Heart right ventricle (tissue), 16 donors: ENCODE measurements around the gene NIPBL. TPM values are rescaled to one million over a fixed set of nuclear protein-coding genes. Genes with fewer than 3 reads are reported as not detected.

ENCODE experiments used
- ATAC-seq, 8 donors: fragments of 200-7000 bp; cut with Tn5 transposase; one replicate each; pipeline ENCODE4 v1.9.1; 2020; ENCODE audit warnings: mild to moderate bottlenecking in 8 of 8, moderate library complexity in 8 of 8, moderate number of reproducible peaks in 1 of 8
- DNase-seq, 2 donors: peaks; one replicate each; pipeline ENCODE4 v3.0.0-alpha.2; 2020
- H3K27ac ChIP-seq, 10 donors: fragments of 200-600 bp; sonication (generic) in 2 of 10; one replicate each; pipeline versions ENCODE4 v1.5.0 to v1.8.0; 2020 to 2022; ENCODE audit warnings: mild to moderate bottlenecking in 3 of 10
- H3K27me3 ChIP-seq, 7 donors: fragments of 200-600 bp; one replicate each; pipeline ENCODE4 v1.8.0; 2021 to 2022; ENCODE audit warnings: mild to moderate bottlenecking in 2 of 7
- H3K36me3 ChIP-seq, 9 donors: fragments of 200-600 bp; sonication (generic) in 1 of 9; one replicate each; pipeline versions ENCODE4 v1.5.0 to v1.8.0; 2020 to 2022; ENCODE audit warnings: mild to moderate bottlenecking in 2 of 9
- H3K4me1 ChIP-seq, 9 donors: fragments of 200-600 bp; sonication (generic) in 1 of 9; one replicate each; pipeline versions ENCODE4 v1.5.0 to v1.8.0; 2020 to 2022; ENCODE audit warnings: mild to moderate bottlenecking in 4 of 9
- H3K4me3 ChIP-seq, 10 donors: fragments of 200-600 bp; sonication (generic) in 2 of 10; one replicate each; pipeline versions ENCODE4 v1.5.0 to v1.8.0; 2020 to 2022; ENCODE audit warnings: mild to moderate bottlenecking in 7 of 10, moderate library complexity in 2 of 10
- H3K9me3 ChIP-seq, 11 donors: fragments of 200-600 bp in 10 of 11; sonication (generic) in 2 of 11; one replicate each; pipeline versions ENCODE4 v1.5.0 to v1.8.0; 2013 to 2022; ENCODE audit warnings: mild to moderate bottlenecking in 2 of 11, control low read depth in 1 of 11, moderate library complexity in 1 of 11
- WGBS, 2 donors: extraction: QIAGEN DNeasy Blood & Tissue Kit; methylation state at CpG; one replicate each; pipeline ENCODE4 v1.1.7; 2013; ENCODE audit warnings: inconsistent platforms in 1 of 2; 5-methylcytosine and 5-hydroxymethylcytosine counted together
- intact Hi-C, 10 donors: fragments of 100-400 bp; cut with DNase I; formaldehyde crosslinking; loops; one replicate each; pipeline versions ENCODE4 v1.11.1 to v1.14.2; 2022
- polyA plus RNA-seq, 2 donors: library from polyadenylated mRNA; stranded (reverse); fragments of 200-250 nt; gene quantifications; one replicate each; pipeline ENCODE4 v1.2.3, GENCODE V29; 2013
- total RNA-seq, 10 donors: library from RNA; stranded (reverse); fragmentation: NEBNext Ultra II Directional in 3 of 10; extraction: Animal tissue kit (Norgen Biotek cat#: 25700) in 3 of 10; gene quantifications; one replicate each; pipeline versions ENCODE4 v1.2.1 to v1.2.4, GENCODE V29; 2021 to 2023
- TF ChIP-seq, protein P1 (sequence below), 9 donors: fragments of 200-600 bp; sonication (generic) in 2 of 9; IDR thresholded peaks; one replicate each; pipeline versions ENCODE4 v1.5.0 to v1.8.0; 2021 to 2022; ENCODE audit warnings: antibody characterized with exemption in 9 of 9, mild to moderate bottlenecking in 5 of 9, moderate library complexity in 1 of 9
- donor health status: Arrhythmogenic right ventricular cardiomyopathy.
- donor health status: ischemic (EF 13 %, LVEDD 7.1; RV severe dilation, severe dysfunction).
- donor health status: healthy with polysubstance abuse.
- donor health status: DM: no; HTN: yes; CAD: no.
- donor health status: DM: no; HTN: no; CAD: no.
- donor health status: ischemic (EF 25% LVEDD 6.9; RV normal size, moderate dysfunction).
- donor health status: ischemic (EF 25% LVEDD 5.7; RV mildly dilated, moderate dysfunction).
- donor health status: healthy.
- donor health status: DM: yes; HTN: yes; CAD: no.
- donor health status: Ischemic cardiomyopathy.
- donor health status: ischemic (EF 35%, LVEDD 5.7; RV mildly dilated, moderate dysfunction).
- donor health status: nonischemic (EF 11% LVEDD 7.7; RV severe dilation, severe dysfunction).
- donor health status: DM: yes; HTN: yes; CAD: no.
- donor health status: PGD.
- donor health status: ischemic (EF 29% LVEDD 5.4; RV normal size, mild dysfunction).
- donor health status: nonischemic (EF 23%, LVEDD 6.1; RV moderate dilation, normal function).

Gene NIPBL
- total and polyA plus RNA-seq, 12 donors: 9.9 to 52.3 (median 43.3) TPM

DNA sequence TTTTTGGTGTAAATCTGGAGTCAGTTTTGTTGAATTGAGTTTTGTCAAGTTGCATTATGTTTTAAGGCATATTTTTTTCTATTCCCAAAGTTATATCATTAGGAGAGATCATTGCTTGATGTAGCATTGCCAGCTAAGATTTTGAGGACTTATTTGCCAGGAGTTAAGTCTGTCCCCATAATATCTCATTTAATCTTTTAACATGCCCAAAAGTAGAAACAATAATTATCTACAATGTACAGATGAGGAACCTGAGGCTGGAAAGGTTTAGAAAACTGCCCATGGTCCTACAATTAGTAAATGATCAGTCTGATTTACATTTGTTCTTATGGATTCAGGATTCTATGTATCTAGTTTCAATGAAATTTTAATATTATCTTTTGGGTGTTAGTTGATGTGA is 4.7 kb downstream of the NIPBL start:
- TF ChIP-seq, protein P1, sequence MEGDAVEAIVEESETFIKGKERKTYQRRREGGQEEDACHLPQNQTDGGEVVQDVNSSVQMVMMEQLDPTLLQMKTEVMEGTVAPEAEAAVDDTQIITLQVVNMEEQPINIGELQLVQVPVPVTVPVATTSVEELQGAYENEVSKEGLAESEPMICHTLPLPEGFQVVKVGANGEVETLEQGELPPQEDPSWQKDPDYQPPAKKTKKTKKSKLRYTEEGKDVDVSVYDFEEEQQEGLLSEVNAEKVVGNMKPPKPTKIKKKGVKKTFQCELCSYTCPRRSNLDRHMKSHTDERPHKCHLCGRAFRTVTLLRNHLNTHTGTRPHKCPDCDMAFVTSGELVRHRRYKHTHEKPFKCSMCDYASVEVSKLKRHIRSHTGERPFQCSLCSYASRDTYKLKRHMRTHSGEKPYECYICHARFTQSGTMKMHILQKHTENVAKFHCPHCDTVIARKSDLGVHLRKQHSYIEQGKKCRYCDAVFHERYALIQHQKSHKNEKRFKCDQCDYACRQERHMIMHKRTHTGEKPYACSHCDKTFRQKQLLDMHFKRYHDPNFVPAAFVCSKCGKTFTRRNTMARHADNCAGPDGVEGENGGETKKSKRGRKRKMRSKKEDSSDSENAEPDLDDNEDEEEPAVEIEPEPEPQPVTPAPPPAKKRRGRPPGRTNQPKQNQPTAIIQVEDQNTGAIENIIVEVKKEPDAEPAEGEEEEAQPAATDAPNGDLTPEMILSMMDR (IDR thresholded peaks at IDR 0.05): no peak
- ATAC-seq (no peak), DNase-seq (no peak)
- Histone ChIP-seq H3K4me3 (no peak overlapping the region), H3K9me3 (no peaks in the 10 kb centered on the region), H3K4me1 (peaks cover 0 to 83% (median 57%) of the 10 kb centered on the region in 9 donors), H3K27me3 (no peaks in the 10 kb centered on the region), H3K36me3 (peaks cover 0 to 10% (median 0%) of the 10 kb centered on the region in 9 donors), H3K27ac (peak overlapping the region in 1 of 10 donors; percentile 25)
- intact Hi-C loops: no loop called here

DNA sequence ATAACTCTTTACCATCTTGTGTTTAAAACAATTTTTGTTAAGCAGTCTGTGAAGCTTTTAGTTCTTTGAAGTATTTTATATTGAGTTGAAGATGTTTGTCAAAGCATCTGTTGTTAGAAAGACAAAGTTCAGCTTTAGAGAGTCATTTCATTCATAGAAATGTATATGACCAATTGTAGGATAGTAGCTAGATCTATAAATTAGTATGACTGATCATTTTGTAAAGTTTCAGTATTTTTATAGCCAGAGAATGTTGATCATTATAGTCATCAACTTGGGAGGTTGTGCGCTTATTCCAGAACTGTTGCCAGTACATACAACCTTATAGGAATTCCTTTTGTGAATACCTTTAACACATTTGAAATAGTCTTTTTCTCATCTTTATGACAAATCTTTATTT is 5.2 kb downstream of the NIPBL start:
- WGBS, 2 donors: 95 to 100% methylated on average over 1 of the region's 1 CpG
- DNase-seq: no peak
- H3K27ac ChIP-seq: no peak overlapping the region

DNA sequence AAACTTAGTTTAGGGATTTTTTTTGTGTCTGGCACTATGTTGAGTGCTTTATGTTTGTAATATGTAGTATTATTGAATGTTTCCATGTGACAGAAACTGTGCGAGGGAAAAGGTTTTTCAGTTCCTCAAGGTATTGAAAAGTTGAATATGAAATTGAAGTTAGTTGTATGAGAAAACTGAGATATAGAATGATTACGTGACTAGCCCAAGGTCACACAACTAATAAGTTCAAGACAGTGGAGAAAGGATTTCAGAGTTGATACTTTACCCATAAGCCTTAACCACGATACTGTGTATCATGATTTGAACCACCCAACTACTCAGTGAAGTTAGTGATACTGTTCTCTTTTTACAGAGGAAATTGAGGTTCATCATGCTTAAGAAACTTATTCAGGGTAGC is 5.7 kb downstream of the NIPBL start:
- DNase-seq (no peak), ATAC-seq (no peak)
- Histone ChIP-seq H3K4me1 (peaks cover 0 to 91% (median 63%) of the 10 kb centered on the region in 9 donors), H3K27me3 (no peaks in the 10 kb centered on the region), H3K27ac (no peak overlapping the region), H3K4me3 (no peak overlapping the region), H3K9me3 (no peaks in the 10 kb centered on the region), H3K36me3 (peaks cover 0 to 10% (median 0%) of the 10 kb centered on the region in 9 donors)
- TF ChIP-seq, protein P1 (IDR thresholded peaks at IDR 0.05): no peak
- intact Hi-C loops: loop anchor here in 1 of 10 donors (2.0 kb wide), 1 partner anchor 55 kb away; no protein-coding TSS in a partner anchor
- 68 to 73% methylated on average over 3 of the region's 3 CpGs for WGBS, 2 donors

More for the DNA sequence above, 5.2 kb downstream of the NIPBL start:
- intact Hi-C loops: loop anchor here in 1 of 10 donors (2.0 kb wide), 1 partner anchor 55 kb away; no protein-coding TSS in a partner anchor
- H3K27me3 ChIP-seq: no peaks in the 10 kb centered on the region
- TF ChIP-seq, protein P1 (IDR thresholded peaks at IDR 0.05): no peak
- no peak overlapping the region for H3K4me3 ChIP-seq
- no peak for ATAC-seq
- peaks cover 0 to 10% (median 0%) of the 10 kb centered on the region in 9 donors for H3K36me3 ChIP-seq
- H3K9me3 ChIP-seq: no peaks in the 10 kb centered on the region
- H3K4me1 ChIP-seq: peaks cover 0 to 87% (median 60%) of the 10 kb centered on the region in 9 donors

DNA sequence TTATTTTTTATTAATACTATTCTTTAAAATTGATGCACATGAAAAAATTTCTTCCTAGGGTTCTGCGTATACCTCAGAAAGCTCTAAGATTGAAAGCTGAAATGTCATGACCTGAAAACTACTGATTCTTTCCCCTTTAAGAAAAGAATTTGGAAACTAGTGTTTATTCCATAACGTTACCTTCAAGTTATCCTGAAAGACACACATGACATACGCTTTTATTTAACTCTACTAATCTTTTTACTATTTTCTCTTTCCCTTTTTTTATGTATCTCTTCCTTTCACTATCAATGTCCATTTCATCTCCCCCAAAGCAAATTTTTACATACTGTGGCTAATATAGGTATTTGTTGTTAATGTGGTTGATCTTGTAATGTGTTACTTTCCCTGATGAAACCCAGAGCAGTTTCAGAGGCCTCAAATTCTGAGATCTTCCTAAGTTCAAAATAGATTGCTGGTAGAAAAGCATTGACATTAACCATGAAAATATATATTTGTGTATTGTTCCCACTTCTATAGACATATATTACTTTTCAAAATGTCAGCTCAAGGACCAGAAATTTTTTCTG is 7.4 kb downstream of the NIPBL start:
- Histone ChIP-seq H3K4me1 (peaks cover 0 to 99% (median 74%) of the 10 kb centered on the region in 9 donors), H3K9me3 (no peaks in the 10 kb centered on the region), H3K27ac (no peak overlapping the region), H3K36me3 (peaks cover 0 to 10% (median 0%) of the 10 kb centered on the region in 9 donors), H3K4me3 (no peak overlapping the region), H3K27me3 (no peaks in the 10 kb centered on the region)
- ATAC-seq (no peak), DNase-seq (no peak)
- TF ChIP-seq, protein P1 (IDR thresholded peaks at IDR 0.05): no peak
- intact Hi-C loops: loop anchor here in 1 of 10 donors (2.0 kb wide), 1 partner anchor 53 kb away; no protein-coding TSS in a partner anchor
- WGBS, 2 donors: 74 to 78% methylated on average over 3 of the region's 3 CpGs
